Right hindlimb (tissue), 1 donor: ENCODE measurements around the gene ANKRD36C.
A peak's percentile ranks its signal among the peaks of the same experiment; 100 is the strongest.
"Not testable (repeated sequence)": the region's sequence is repeated elsewhere in the genome, so short reads cannot be mapped to it uniquely, and the experiment has no call there.

ENCODE experiments used
- DNase-seq: peaks from one replicate; pipeline ENCODE4 v3.0.0-alpha.2; 2018

Gene ANKRD36C

GRCh38 chr2:96006248-96006647 is 14.6 kb upstream of the ANKRD36C start:
- not testable (repeated sequence) for DNase-seq

- DNase-seq, result peak; percentile 56
Measured at GRCh38 chr2:95992520-95993272, 1.1 kb upstream of the ANKRD36C start.

GRCh38 chr2:95992102-95992501 is 478 bp upstream of the ANKRD36C start:
- DNase-seq, result not testable (repeated sequence)

DNA sequence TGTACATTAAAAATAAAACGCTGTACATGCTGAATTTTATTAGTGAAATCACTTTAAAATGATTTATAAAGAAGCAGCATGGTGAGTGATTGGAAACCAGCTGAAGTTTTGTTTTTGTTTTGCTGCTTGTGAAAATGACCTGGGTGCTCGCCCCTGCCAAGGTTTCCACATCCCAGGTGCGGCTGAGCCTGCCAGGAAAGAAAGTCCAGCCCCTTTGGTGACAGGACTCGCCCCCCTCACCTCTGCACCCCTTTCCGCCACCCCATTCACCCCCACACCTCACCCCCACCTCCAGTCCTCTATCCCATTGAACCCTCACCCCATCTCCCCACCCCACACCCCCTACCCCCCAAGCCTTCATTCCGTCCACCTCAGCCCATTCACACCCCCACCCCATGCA is 740 bp downstream of the ANKRD36C start:
- DNase-seq, result not testable (repeated sequence)

GRCh38 chr2:95951662-95952061 is 40.0 kb downstream of the ANKRD36C start:
- DNase-seq, result not testable (repeated sequence)

- not testable (repeated sequence) for DNase-seq
Measured at GRCh38 chr2:95948039-95948438, 43.6 kb downstream of the ANKRD36C start.

GRCh38 chr2:95939947-95940346 is 51.7 kb downstream of the ANKRD36C start:
- DNase-seq, result not testable (repeated sequence)

DNA sequence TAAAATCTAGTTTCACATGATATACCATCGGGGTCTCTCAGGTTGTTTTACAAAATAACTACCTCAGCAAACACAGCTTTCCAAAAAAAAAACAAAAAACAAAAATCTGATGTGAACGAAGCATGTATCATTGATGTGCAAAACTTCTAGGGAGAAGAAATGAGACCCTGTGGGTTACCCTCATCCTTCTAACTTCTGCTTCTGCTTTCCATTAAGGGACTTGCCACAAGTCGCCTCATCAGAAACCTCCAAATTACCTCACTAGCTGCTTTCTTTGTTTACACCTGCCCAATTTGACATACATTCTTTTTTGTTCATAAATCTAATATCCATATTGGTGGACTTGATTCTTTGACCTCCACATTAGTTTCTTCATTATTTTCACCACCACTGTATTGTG is 60.9 kb downstream of the ANKRD36C start:
- DNase-seq, result not testable (repeated sequence)

DNA sequence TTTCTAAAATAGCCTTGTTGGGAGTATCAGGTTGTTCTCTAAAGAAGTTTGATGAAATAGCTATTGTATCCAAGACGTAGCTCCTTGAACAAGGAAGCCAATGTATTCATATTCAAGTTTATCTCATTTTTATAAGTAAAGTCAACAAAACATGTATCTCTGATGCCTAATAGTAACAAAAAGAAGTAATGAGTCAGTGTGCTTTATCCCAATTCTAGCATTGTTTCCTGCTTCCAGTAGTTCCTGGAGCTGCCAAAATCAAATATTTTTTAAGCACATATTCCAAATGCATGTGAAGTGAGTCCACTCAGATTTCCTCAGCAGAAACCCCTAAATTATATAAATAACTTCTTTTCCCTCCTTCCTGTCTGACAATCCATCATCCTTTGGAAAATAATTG is 74.6 kb downstream of the ANKRD36C start:
- DNase-seq, result not testable (repeated sequence)

- DNase-seq, result not testable (repeated sequence)
Measured at GRCh38 chr2:95915131-95915530, 76.5 kb downstream of the ANKRD36C start.

GRCh38 chr2:95911431-95911830 is 80.2 kb downstream of the ANKRD36C start:
- DNase-seq, result not testable (repeated sequence)

- not testable (repeated sequence) for DNase-seq
Measured at GRCh38 chr2:95894443-95894842, 97.2 kb downstream of the ANKRD36C start.

GRCh38 chr2:95867929-95868328 is 123.7 kb downstream of the ANKRD36C start:
- DNase-seq, result not testable (repeated sequence)

DNA sequence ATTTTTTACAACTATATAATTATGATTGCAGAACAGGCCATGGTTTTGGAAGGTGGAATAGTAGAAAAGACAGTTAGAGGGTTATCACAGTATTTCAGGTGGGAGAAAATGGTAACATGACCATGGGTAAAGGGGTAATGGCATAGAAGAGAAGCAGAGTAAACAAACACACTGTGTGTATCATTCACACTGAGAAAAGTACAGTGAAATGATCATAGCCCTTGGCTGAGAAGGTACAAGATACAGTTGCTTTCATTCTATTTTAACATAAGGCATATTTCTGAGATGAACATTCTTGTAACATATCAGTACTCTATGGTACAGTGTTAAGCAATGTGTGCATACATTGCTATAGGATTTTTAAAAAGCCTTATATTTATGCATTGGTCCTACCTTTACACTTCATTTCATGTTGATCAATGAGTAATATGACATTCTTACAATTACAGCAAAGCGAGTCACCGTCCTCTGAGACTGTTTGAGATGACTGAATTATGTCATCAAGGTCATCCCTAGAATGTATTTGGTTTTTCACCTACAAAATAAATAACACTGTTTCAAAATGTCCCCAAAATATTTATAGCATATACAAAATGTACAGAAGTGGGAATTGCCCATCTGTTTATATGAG is 124.5 kb downstream of the ANKRD36C start:
- DNase-seq, result not testable (repeated sequence)

DNA sequence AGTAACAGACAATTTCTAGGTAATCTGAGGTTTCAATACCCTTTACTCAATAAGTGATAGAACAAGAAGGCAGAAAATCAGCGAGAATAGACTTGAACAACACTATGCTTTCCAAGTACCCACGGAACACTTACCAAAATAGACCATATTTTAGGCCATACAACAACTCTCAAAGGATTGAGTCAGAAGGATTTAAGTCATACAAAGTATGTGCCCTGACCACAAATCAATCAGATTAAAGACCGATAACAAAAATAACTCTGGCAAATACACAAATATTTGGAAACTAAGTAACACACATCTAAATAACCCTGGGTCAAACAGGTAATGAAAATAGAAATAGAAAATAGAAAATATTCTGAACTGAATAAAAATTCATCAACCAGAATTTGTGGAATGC is 129.5 kb downstream of the ANKRD36C start:
- DNase-seq, result not testable (repeated sequence)

GRCh38 chr2:95836151-95836550 is 155.5 kb downstream of the ANKRD36C start:
- no peak for DNase-seq

GRCh38 chr2:95834077-95835013 is 157.3 kb downstream of the ANKRD36C start:
- not testable (repeated sequence) for DNase-seq

GRCh38 chr2:95824218-95824617 is 167.4 kb downstream of the ANKRD36C start:
- not testable (repeated sequence) for DNase-seq

GRCh38 chr2:95817521-95817920 is 174.1 kb downstream of the ANKRD36C start:
- not testable (repeated sequence) for DNase-seq

DNA sequence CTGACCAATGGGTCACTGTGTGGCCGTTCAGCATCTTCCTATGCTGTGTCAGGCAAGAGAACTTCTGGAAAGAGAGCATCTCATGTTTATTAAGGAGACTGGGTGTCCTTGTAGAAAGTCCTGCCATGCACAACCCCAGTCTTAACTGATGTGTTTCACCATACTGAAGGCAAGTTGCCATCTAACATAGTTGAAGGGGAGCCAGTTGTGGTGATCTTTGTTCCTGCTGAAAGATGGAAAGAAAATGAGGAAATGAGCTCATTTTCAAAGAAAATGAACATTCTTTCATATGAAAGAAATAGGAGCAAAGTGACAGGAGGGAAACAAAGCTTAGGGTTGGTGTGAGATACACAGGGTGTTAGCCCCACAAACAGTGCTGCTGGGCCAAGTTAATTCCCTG is 178.3 kb downstream of the ANKRD36C start:
- not testable (repeated sequence) for DNase-seq

DNA sequence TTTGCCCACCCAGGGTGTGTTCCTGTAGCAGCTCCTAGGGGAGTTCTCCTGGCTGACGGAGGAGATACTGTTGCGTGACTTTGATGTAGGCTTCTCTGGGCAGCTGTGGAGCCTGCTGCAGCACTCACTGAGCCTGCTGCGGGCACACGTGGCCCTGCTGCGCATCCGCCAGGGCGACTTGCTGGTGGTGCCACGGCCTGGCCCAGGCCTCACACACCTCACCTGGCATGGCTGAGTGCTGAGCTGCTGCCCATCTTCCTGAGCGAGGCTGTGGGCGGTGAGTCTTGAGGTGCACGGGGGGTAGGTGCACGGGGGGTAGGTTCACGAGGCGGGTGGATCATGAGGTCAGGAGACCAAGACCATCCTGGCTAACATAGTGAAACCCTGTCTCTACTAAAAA is 191.7 kb downstream of the ANKRD36C start:
- no peak for DNase-seq

GRCh38 chr2:95799147-95799889 is 192.3 kb downstream of the ANKRD36C start:
- DNase-seq, result peak; percentile 30
